HPDE6-E6E7 (cell line): Measurements from ENCODE around the gene GRAP.
"Not testable (repeated sequence)": the region's sequence is repeated elsewhere in the genome, so short reads cannot be mapped to it uniquely, and the experiment has no call there.

Experiments used
- DNase-seq: peaks from one replicate; pipeline ENCODE4 v3.0.0; 2011; ENCODE audit warnings: missing footprints; ENCODE audit errors: extremely low spot score

Gene GRAP

GRCh38 chr17:19042369-19042768 lies 4.4 kb downstream of the GRAP start:
- not testable (repeated sequence) for DNase-seq

DNA sequence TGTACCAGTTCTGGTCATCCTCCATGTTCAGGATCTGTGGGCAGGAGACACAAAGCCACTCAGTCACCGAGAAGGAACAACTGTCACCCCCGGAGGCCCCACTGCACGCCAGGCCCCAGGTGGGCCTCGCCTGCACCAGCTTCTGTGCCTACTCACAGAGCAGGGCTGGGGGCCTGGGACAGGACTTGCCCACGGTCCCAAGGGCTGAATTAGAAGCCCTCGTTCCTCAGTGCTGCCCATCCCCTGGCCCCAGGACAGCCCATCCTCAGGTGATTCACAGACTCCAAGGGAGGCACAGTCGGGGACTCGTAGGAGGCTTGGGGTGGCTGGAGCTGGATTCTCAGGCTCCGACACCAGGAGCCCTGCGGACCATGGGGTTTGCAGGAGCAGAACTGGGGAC lies 4.9 kb downstream of the GRAP start:
- DNase-seq: not testable (repeated sequence)

DNA sequence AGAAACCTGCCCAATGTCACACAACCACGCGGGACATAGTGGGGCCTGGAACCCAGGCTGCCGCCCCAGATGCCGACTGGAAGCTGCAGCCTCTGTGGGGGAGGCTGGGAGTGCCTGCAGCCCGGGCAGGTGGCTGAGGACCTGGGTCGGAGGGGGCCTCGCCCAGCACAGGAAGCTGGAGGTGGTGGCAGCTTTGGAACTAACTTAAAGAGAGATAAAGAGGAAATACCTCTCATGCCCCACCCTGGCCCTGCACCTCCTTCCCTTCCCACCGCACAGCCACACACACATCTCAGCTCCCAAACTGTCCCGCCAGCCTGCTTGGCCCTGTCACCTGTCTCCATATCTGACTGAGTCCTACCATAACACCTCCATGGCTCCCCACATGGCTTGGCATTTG lies 6.4 kb downstream of the GRAP start:
- DNase-seq: not testable (repeated sequence)

DNA sequence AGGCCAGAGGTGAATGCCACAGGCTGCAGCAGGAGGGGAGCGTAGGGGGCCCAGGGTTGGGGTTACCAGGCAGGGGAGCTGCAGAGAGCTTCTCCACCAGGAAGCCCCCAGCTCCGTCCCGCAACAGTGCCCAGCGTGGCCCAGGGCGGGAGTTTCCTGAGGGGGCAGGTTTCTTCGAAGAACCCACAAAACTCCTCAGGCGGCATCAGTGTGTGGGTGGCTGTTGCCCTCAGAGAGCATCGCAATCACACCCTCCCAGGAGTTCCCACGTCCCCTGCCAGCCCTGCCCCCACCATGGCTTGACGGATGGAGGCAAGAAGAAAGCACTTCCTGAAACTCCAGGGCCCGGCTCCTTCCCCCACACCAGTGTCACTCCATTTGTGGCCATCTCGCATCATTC lies 8.0 kb downstream of the GRAP start:
- DNase-seq: not testable (repeated sequence)

DNA sequence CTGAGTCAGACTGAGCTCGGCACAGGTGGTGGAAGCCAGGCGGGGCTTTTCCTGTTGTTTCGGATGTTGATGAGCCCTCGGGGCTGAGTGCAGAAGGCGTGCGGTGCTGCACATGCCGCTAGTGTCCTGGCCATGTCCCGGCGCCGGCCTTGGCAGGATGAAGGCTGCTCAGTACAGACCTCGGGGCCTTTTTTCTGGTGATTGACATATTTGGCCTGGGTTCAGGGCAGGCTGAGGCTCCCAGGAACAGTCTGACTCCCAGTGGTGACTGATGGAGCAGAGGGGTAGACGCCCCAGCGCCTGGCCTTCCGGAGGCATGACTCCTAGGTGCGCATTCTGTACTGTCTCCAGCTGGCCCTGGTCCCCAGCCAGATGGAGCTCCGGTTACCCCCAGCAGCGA lies 8.8 kb downstream of the GRAP start:
- DNase-seq: not testable (repeated sequence)

- DNase-seq: not testable (repeated sequence)
Observed at GRCh38 chr17:19037547-19037946, 9.2 kb downstream of the GRAP start.

DNA sequence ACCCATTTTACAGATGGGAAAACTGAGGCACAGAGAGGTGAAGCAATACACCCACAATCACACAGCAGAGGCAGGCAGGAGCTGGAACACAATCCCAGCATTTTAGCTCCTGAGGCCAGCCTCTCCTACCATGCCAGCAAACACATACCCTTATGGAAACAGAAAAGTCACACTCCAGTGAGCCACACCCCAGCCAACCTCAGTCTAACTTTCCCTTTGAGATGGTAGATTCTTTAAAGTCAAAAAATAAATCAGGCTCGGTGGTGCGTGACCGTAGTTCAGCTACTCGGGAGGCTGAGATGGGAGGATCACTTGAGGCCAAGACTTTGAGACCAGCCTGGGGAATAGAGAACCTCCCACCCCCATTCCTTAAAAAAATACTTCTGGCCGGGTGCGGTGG lies 10.6 kb downstream of the GRAP start:
- DNase-seq: not testable (repeated sequence)

GRCh38 chr17:19032377-19032988 lies 14.3 kb downstream of the GRAP start:
- DNase-seq: not testable (repeated sequence)

GRCh38 chr17:19031729-19032128 lies 15.0 kb downstream of the GRAP start:
- not testable (repeated sequence) for DNase-seq

DNA sequence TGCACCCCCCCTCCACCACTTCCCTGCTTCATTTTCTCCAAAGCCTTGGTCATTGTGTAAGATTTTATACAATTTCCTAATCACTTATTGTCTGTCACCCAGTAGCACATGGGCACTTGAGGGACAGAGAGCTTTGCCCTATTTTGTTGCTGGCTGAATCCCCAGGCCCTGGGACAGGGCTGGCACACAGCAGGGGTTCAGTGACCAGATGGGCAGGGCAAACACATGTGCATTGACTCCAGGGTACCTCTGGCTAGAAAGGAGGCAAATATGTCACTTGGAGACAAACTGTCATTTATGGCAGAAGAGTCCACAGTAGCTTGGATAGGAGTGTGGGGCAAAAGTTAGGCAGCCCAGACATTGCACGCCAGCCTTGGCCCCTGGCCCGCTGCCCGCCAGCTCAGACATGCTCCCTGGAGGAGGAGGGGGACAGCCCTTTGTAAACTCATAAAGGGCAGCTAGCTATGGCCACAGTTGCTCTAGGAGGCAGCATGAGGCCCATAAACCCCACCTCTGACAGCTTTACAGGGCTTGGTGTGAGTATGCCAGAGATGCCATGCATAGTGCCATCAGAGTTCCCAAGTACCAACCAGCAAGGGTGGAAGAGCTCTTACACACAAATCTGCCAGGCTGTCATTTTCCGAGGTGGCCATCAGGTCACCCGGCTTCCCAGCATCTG lies 15.8 kb downstream of the GRAP start:
- not testable (repeated sequence) for DNase-seq

DNA sequence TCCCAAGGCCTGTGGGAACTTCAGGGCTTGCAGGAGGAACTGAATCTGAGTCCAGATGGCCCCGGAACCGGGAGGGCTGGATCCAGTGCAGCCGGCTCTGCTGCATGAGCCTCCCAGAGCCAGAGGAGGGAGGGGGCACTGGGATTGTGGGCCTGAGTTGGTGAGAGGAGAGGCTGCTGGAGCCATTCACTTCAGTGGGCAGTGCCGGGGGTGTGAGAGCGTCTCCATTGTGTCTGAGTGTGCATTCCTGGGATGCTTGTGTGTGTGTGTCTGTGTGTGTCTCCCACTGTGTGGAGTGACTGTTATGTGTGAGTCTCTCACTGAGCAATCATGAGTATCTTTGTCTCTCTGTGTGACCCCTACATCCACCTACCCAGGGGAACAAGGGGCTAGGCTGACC lies 17.0 kb downstream of the GRAP start:
- not testable (repeated sequence) for DNase-seq

DNA sequence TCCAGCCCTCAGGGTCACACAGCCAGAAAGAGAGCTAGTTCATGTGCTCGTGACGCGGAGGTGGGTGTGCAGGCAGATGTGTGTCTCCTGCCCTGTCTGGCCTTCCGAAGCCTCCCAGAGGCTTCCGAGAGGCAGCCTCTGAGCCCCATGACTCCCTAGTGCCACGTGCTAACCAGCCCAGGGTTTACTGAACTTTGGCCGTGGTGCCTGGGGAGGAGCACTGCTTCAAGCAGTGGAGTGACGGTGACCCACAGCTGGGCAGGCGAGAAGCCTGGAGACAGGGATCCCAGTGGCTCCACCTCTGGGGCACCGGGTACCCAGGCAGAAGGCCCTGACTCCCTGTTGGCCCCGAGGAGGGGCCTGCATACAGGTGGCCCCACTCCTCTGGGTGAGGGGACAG lies 18.1 kb downstream of the GRAP start:
- DNase-seq: not testable (repeated sequence)

GRCh38 chr17:19024101-19025078 lies 22.4 kb downstream of the GRAP start:
- no peak for DNase-seq

DNA sequence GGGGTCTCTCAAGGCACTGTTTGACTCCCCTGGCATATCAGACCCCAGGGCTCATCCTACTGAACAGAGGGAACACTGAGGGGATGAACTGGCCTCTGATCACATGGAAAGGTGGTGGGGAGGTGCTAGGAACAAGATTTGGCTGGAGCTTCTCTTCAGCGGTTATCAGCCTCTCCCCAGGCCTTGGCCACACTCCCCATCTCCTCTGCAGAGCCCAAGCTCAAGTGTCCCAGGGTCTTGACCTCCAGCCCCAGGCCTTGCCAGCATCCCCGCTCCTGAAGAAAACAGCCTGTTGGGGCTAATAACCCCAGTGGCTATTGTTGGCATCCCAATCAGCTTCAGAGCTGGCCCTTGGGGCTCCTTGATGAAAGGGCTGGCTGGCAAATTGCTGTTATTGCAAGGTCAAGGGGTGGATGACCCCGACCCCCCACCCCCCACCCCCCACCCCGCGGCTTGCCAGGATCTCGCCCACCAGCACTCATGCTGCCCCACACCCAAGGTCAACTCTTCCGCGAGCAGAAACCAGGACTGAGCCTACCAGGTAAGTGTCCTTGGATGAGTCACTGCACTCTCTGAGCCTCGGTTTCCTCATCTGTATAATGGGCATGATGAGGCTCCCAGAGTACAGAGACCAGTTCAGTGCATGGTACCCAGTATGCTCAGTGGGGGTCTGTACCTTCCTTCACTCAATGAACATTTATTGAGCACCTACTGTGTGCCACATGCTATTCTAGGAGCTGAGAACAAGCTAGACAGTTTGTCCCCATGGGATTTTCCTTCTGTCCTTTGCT lies 23.4 kb downstream of the GRAP start:
- DNase-seq: no peak

DNA sequence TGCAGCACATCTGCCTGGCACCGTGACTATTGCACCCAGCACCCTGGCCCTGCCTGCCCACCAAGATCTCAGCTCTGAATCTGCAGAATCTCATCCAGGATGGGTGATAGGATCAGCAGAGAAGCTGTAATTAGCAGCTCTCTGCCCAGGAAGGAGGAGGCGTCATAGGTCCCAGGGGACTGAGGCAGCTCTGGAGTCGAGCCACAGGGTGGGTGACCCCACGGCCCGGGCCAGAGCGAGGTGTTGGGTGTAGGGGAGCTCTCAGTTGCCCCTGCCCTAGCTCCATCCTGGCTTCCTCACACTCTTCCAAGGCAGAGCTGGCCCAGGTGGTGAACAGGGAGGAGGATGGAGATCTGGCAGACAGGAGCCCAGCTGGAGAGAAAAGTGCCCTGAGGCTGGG lies 24.0 kb downstream of the GRAP start:
- no peak for DNase-seq

GRCh38 chr17:19022128-19022527 lies 24.6 kb downstream of the GRAP start:
- DNase-seq: no peak

- no peak for DNase-seq
Observed at GRCh38 chr17:19021622-19022083, 25.1 kb downstream of the GRAP start.

GRCh38 chr17:19021011-19021621 lies 25.6 kb downstream of the GRAP start:
- DNase-seq: not testable (repeated sequence)

GRCh38 chr17:19020016-19020415 lies 26.7 kb downstream of the GRAP start:
- DNase-seq: no peak

- no peak for DNase-seq
Observed at GRCh38 chr17:19019041-19019941, 27.5 kb downstream of the GRAP start.
